NCI-H1048 (cell line): ENCODE results near the gene PCDHGA8.
"Not testable (repeated sequence)": the region's sequence is repeated elsewhere in the genome, so short reads cannot be mapped to it uniquely, and the experiment has no call there.

Experiments used
- DNase-seq: peaks from one replicate; lab custom pipeline; 2025; lab: John Stamatoyannopoulos, UW

The PCDHGA8 gene

DNA sequence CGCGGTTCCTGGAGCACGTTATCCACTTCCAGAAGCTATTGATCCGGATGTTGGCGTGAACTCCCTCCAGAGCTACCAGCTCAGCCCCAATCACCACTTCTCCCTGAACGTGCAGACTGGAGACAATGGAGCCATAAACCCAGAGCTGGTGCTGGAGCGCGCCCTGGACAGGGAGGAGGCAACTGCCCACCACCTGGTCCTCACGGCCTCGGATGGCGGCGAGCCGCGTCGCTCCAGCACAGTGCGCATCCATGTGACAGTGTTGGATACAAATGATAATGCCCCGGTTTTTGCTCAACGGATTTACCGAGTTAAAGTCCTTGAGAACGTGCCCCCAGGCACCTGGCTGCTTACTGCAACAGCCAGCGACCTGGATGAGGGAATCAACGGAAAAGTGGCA lies 11.0 kb downstream of the PCDHGA8 start:
- DNase-seq: no peak

DNA sequence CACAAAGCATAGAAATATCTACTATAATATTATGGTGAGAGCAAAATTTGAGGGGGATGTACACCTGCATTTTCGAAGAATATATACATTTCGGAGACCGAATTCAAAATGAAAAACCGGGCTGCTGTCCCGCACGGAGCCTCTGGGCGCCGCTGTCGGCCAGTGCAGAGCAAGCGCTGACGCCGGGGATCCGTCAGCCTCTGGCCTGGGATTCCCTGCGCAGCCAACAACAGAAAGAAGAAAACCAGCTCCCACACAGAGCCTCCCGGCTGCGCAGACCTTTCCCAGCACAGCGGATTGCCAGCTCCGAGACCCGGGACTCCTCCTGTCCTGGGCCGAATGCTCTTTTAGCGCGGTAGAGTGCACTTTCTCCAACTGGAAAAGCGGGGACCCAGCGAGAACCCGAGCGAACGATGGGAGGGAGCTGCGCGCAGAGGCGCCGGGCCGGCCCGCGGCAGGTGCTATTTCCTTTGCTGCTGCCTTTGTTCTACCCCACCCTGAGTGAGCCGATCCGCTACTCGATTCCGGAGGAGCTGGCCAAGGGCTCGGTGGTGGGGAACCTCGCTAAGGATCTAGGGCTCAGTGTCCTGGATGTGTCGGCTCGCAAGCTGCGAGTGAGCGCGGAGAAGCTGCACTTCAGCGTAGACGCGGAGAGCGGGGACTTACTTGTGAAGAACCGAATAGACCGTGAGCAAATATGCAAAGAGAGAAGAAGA lies 15.5 kb downstream of the PCDHGA8 start, which contains the start of gene PCDHGB6:
PCDHGB6 (plus strand) TSS at position 232 of the 716 bp plus-strand sequence; CDS start at position 414, 182 bp downstream.
- DNase-seq: not testable (repeated sequence)

DNA sequence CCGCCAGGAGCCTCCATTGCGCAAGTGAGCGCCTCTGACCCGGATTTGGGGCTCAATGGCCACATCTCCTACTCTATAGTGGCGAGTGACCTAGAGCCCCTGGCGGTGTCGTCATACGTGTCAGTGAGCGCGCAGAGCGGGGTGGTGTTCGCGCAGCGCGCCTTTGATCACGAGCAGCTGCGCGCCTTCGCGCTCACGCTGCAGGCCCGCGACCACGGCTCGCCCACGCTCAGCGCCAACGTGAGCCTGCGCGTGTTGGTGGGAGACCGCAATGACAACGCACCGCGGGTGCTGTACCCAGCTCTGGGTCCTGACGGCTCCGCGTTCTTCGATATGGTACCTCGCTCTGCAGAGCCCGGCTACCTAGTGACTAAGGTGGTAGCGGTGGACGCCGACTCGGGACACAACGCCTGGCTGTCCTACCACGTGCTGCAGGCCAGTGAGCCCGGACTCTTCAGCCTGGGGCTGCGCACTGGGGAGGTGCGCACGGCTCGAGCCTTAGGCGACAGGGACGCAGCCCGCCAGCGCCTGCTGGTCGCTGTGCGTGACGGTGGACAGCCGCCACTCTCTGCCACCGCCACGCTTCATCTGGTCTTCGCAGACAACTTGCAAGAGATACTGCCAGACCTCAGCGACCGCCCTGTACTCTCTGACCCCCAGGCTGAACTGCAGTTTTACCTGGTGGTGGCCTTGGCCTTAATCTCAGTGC lies 17.3 kb downstream of the PCDHGA8 start:
- DNase-seq: no peak

DNA sequence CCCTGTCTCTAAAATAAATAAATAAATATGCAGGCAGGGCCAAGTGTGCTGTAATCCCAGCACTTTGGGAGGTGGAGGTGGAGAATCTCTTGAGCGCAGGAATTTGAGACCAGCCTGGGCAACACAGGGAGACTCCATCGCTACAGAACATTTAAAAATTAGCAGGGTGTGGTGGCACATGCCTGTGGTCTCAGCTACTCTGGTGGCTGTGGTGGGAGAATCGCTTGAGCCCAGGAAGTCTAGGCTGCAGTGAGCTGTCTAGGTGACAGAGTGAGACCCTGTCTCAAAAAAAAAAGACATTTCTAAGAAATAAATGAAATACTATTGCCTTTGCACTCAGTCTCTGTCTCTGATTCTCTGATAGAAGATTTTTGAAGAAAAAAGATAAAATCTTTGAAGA lies 19.1 kb downstream of the PCDHGA8 start:
- DNase-seq: no peak

DNA sequence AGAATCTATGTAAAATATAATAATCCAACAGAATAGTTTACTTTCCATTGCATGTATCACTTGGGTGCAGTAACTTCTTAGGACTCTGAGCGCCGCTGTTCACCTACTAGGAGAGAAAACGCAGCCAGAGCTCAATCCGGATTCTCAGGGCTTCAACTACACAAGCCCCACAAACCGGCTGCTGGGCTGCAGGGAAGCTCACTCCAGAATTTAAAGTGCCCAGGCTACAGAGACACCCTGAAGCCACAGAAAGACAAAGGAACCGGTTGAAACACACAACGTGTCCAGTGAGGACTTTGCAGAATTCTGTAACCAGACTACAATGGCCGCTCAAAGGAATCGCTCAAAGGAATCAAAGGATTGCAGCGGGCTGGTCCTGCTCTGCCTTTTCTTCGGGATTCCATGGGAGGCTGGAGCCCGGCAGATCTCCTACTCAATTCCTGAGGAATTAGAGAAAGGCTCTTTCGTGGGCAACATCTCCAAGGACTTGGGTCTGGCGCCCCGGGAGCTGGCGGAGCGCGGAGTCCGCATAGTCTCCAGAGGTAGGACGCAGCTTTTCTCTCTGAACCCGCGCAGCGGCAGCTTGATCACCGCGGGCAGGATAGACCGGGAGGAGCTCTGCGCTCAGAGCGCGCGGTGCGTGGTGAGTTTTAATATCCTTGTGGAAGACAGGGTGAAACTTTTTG lies 20.6 kb downstream of the PCDHGA8 start, which contains the start of gene PCDHGA10:
PCDHGA10 (plus strand) TSS at position 134 of the 686 bp plus-strand sequence; CDS start at position 323, 189 bp downstream.
- DNase-seq: no peak

DNA sequence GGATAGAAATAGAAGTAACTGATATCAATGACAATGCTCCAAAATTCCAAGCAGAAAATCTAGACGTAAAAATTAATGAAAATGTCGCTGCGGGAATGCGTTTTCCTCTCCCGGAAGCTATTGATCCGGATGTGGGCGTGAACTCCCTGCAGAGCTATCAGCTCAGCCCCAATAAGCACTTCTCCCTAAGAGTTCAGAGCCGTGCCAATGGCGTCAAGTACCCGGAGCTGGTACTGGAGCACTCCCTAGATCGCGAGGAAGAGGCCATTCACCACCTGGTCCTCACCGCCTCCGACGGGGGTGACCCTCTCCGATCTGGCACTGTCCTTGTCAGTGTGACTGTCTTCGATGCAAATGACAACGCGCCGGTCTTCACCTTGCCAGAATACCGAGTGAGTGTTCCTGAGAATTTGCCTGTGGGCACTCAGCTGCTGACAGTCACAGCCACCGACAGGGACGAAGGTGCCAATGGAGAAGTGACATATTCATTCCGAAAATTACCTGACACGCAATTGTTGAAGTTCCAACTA lies 21.2 kb downstream of the PCDHGA8 start:
- no peak for DNase-seq

DNA sequence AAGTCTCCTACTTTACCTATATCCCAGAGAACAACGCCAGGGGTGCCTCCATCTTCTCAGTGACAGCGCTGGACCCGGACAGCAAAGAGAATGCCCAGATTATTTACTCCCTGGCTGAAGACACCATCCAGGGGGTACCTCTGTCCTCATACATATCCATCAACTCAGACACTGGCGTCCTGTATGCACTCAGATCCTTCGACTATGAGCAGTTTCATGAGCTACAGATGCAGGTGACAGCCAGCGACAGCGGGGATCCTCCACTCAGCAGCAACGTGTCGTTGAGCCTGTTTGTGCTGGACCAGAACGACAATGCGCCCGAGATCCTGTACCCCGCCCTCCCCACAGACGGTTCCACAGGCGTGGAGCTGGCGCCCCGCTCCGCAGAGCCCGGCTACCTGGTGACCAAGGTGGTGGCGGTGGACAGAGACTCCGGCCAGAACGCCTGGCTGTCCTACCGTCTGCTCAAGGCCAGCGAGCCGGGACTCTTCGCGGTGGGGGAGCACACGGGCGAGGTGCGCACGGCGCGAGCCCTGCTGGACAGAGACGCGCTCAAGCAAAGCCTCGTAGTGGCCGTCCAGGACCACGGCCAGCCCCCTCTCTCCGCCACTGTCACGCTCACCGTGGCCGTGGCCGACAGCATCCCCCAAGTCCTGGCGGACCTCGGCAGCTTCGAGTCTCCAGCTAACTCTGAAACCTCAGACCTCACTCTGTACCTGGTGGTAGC lies 22.3 kb downstream of the PCDHGA8 start:
- not testable (repeated sequence) for DNase-seq

DNA sequence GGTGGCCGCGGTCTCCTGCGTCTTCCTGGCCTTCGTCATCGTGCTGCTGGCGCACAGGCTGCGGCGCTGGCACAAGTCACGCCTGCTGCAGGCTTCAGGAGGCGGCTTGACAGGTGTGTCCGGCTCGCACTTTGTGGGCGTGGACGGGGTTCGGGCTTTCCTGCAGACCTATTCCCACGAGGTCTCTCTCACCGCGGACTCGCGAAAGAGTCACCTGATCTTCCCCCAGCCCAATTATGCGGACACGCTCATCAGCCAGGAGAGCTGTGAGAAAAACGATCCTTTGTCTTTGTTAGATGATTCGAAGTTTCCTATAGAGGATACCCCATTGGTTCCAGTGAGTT lies 22.8 kb downstream of the PCDHGA8 start:
- not testable (repeated sequence) for DNase-seq

DNA sequence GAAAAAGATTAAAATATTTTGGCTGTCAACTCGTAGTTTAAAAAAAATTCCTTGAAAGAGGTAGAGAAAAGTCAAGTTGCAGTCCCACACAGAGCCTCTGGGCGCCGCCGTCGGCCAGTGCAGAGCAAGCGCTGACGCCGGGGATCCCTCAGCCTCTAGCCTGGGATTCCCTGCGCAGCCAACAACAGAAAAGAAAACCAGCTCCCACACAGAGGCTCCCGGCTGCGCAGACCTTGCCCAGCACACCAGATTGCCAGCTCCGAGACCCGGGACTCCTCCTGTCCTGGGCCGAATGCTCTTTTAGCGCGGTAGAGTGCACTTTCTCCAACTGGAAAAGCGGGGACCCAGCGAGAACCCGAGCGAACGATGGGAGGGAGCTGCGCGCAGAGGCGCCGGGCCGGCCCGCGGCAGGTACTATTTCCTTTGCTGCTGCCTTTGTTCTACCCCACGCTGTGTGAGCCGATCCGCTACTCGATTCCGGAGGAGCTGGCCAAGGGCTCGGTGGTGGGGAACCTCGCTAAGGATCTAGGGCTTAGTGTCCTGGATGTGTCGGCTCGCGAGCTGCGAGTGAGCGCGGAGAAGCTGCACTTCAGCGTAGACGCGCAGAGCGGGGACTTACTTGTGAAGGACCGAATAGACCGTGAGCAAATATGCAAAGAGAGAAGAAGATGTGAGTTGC lies 25.2 kb downstream of the PCDHGA8 start, which contains the start of gene PCDHGB7:
PCDHGB7 (plus strand) TSS at position 184 of the 679 bp plus-strand sequence; CDS start at position 367, 183 bp downstream.
- DNase-seq: not testable (repeated sequence)

DNA sequence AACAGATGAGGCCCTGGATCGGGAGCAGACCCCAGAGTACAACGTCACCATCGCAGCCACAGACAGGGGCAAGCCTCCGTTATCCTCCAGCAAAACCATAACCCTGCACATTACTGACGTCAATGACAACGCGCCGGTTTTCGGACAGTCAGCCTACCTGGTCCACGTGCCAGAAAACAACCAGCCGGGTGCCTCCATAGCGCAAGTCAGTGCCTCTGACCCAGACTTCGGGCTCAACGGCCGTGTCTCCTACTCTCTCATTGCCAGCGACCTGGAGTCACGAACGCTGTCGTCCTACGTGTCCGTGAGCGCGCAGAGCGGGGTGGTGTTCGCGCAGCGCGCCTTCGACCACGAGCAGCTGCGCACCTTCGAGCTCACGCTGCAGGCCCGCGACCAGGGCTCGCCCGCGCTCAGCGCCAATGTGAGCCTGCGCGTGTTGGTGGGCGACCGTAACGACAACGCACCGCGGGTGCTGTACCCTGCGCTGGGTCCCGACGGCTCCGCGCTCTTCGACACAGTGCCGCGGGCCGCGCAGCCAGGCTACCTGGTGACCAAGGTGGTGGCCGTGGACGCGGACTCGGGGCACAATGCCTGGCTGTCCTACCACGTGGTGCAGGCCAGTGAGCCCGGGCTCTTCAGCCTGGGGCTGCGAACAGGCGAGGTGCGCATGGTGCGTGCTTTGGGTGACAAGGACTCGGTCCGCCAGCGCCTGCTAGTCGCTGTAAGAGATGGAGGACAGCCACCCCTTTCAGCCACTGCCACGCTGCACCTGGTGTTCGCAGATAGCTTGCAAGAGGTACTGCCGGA lies 26.8 kb downstream of the PCDHGA8 start:
- DNase-seq: no peak

DNA sequence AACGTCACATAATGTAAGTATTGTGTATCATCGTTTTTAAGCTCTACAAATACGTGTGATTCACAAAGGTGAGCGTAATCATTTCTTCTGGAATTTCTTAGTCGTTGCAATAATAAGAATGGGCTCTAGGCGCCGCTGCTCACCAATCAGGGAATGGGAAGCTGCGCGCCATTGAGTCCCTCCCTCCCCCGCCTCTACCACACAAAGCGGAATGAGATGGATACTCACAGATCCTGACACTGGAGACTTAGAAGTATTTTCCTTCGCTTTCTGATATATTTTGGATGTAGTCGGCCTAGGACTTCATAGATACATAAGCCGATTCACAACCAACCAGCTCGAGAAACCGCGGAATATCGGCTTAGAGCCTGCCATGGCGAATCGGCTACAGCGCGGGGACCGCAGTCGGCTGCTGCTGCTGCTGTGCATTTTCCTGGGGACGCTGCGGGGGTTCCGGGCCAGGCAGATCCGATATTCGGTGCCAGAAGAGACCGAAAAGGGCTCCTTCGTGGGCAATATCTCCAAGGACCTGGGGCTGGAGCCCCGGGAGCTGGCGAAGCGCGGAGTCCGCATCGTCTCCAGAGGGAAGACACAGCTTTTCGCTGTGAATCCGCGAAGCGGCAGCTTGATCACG lies 28.5 kb downstream of the PCDHGA8 start, which contains the start of gene PCDHGA11:
PCDHGA11 (plus strand) TSS at position 197 of the 634 bp plus-strand sequence; CDS start at position 374, 177 bp downstream.
- DNase-seq: no peak

DNA sequence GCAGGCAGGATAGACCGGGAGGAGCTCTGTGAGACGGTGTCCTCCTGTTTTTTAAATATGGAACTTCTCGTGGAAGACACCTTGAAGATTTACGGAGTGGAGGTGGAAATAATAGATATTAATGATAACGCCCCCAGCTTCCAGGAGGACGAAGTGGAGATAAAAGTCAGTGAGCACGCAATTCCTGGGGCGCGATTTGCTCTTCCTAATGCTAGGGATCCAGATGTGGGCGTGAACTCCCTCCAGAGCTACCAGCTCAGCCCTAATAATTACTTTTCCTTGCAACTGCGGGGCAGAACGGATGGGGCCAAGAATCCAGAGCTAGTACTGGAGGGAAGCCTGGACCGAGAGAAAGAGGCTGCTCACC lies 29.0 kb downstream of the PCDHGA8 start:
- DNase-seq: no peak

DNA sequence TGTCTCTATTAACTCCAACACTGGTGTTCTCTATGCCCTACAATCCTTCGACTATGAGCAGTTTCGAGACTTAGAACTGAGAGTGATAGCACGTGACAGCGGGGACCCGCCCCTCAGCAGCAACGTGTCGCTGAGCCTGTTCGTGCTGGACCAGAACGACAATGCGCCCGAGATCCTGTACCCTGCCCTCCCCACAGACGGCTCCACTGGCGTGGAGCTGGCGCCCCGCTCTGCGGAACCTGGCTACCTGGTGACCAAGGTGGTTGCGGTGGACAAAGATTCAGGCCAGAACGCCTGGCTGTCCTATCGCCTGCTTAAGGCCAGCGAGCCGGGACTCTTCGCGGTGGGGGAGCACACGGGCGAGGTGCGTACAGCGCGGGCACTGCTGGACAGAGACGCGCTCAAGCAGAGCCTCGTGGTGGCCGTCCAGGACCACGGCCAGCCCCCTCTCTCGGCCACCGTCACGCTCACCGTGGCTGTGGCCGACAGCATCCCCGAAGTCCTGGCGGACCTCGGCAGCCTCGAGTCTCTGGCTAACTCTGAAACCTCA lies 30.4 kb downstream of the PCDHGA8 start:
- no peak for DNase-seq

DNA sequence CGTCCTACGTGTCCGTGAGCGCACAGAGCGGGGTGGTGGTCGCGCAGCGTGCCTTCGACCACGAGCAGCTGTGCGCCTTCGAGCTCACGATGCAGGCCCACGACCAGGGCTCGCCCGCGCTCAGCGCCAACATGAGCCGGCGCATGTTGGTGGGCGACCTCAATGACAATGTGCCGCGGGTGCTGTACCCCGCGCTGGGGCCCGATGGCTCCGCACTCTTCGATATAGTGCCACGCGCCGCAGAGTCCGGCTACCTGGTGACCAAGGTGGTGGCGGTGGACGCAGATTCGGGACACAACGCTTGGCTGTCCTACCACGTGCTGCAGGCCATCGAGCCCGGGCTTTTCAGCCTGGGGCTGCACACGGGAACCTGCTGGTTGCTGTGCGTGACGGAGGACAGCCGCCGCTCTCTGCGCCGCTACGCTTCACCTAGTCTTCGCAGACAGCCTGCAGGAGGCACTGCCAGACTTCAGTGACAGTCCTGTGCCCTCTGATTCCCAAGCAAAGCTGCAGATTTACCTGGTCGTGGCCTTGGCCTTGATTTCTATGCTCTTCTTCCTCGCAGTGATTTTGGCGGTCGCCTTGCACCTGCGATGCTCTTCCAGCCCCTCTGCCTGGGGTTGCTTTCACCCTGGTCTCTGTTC lies 35.5 kb downstream of the PCDHGA8 start:
- DNase-seq: no peak

DNA sequence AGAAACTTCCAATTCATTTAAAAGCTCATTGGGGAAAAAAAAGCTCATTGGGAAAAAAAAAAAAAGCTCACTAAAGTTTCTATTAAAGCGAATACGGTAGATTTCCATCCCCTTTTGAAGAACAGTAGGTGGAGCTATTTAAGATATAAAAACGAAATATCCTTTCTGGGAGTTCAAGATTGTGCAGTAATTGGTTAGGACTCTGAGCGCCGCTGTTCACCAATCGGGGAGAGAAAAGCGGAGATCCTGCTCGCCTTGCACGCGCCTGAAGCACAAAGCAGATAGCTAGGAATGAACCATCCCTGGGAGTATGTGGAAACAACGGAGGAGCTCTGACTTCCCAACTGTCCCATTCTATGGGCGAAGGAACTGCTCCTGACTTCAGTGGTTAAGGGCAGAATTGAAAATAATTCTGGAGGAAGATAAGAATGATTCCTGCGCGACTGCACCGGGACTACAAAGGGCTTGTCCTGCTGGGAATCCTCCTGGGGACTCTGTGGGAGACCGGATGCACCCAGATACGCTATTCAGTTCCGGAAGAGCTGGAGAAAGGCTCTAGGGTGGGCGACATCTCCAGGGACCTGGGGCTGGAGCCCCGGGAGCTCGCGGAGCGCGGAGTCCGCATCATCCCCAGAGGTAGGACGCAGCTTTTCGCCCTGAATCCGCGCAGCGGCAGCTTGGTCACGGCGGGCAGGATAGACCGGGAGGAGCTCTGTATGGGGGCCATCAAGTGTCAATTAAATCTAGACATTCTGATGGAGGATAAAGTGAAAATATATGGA lies 38.1 kb downstream of the PCDHGA8 start, which contains the start of gene PCDHGA12:
PCDHGA12 (plus strand) TSS at position 176 of the 782 bp plus-strand sequence; CDS start at position 429, 253 bp downstream.
- no peak for DNase-seq

DNA sequence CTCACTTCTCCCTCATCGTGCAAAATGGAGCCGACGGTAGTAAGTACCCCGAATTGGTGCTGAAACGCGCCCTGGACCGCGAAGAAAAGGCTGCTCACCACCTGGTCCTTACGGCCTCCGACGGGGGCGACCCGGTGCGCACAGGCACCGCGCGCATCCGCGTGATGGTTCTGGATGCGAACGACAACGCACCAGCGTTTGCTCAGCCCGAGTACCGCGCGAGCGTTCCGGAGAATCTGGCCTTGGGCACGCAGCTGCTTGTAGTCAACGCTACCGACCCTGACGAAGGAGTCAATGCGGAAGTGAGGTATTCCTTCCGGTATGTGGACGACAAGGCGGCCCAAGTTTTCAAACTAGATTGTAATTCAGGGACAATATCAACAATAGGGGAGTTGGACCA lies 38.9 kb downstream of the PCDHGA8 start:
- DNase-seq: no peak

DNA sequence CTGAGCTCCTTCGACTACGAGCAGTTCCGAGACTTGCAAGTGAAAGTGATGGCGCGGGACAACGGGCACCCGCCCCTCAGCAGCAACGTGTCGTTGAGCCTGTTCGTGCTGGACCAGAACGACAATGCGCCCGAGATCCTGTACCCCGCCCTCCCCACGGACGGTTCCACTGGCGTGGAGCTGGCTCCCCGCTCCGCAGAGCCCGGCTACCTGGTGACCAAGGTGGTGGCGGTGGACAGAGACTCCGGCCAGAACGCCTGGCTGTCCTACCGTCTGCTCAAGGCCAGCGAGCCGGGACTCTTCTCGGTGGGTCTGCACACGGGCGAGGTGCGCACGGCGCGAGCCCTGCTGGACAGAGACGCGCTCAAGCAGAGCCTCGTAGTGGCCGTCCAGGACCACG lies 39.9 kb downstream of the PCDHGA8 start:
- not testable (repeated sequence) for DNase-seq

DNA sequence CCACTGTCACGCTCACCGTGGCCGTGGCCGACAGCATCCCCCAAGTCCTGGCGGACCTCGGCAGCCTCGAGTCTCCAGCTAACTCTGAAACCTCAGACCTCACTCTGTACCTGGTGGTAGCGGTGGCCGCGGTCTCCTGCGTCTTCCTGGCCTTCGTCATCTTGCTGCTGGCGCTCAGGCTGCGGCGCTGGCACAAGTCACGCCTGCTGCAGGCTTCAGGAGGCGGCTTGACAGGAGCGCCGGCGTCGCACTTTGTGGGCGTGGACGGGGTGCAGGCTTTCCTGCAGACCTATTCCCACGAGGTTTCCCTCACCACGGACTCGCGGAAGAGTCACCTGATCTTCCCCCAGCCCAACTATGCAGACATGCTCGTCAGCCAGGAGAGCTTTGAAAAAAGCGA lies 40.3 kb downstream of the PCDHGA8 start:
- DNase-seq: not testable (repeated sequence)
